Activated CD8-positive, alpha-beta memory T cell treated with anti-CD3 and anti-CD28 coated beads for 4 hours (primary cell): Measurements from ENCODE around the gene USP22.

Source experiments
- DNase-seq, 2 donors: peaks; one replicate each; pipeline ENCODE4 v3.0.0-alpha.2; 2020; ENCODE audit warnings: low read depth in 2 of 2

The USP22 gene

GRCh38 chr17:20952183-20952582, 90.6 kb downstream of the USP22 start:
- DNase-seq = no peak
